K562 treated with DMSO at 1 percent for 48 hours (cell line): Measurements from ENCODE around the gene DRAXIN. TPM values are rescaled to one million over a fixed set of nuclear protein-coding genes. Genes with fewer than 3 reads are reported as not detected.

Experiments
- total RNA-seq: library from RNA; unstranded; fragments of 300-600 nt; gene quantifications from 2 replicates; pipeline ENCODE4 v1.2.3, GENCODE V29; 2022; ENCODE audit warnings: low replicate concordance; ENCODE audit errors: extremely low read depth

Gene DRAXIN, protein sequence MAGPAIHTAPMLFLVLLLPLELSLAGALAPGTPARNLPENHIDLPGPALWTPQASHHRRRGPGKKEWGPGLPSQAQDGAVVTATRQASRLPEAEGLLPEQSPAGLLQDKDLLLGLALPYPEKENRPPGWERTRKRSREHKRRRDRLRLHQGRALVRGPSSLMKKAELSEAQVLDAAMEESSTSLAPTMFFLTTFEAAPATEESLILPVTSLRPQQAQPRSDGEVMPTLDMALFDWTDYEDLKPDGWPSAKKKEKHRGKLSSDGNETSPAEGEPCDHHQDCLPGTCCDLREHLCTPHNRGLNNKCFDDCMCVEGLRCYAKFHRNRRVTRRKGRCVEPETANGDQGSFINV
- not detected in 2 replicates for total RNA-seq

DNA sequence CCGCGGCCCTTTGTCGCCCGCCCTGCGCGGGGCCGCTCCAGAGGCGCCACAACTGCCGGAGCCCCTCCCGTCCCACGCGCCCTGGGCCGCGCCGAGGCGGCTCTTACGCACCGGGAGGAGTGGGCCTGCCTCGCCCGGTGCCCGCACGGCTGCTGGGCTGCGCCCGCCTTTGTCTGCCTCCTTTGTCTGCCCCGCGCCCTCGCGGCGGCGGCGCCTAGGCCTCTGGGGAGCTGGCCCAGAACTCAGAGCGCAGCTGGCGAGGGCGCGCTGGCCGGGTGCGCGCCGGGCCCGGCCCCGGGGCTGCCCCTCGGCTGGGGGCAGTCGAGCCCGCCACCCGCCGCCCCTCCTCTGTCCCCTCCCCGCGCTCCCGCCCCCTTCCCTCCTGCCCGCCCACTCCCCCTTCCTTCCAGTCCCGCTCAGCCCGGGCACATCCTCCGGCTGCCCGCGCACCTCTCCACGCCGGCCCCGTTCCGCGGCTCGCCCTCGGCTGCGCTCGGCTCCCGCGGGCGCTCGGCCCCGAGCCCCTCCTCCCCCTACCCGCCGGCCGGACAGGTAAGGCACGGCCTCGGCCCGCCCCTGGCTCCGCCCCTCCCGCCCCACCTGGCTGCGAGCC, at the start of gene DRAXIN:
TSS of gene DRAXIN (plus strand) at position 409 of the 613 bp plus-strand sequence. CDS start 14,549 bp downstream, outside the sequence.

DNA sequence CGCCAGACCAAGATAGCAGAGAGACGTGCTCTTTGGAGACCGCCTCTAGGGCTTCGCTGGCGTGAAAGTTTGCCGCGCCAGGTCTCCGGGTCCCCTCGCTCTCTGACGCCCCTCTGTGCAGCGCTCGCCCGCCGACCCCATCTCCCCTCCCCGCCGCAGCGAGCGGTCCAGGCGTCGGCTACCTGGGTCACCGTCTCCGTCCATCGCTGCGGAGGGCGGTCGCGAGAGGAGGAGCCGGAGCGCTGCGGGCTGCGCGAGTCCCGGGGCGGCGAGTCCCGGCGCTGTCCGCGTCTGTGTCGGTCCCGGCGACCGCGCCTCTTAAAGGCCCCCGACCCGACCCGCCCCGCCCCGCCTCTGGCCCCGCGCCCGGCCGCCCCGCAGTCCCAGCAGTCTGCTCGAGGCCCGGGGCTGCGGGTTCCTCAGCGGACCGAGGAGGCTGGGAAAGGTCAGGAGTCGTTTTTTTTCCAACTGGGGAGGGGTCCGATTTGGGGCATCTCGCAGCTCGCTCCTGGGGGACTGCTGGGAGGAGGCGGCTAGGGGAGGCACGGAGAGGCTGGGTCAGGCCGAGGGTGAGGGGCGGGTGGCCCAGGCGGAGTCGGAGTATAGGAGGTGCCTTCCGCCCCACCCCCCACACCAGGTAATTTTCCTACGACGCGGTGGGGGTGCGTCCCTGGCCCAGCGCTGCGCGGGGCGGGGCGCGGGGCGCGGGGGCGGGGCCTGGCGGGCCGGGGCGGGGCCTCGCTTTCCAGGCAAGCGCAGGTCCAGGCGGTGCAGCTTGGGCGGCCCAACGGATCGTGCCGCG, 37.2 kb upstream of the DRAXIN start, which contains the start of the genes FBXO2 and FBXO44:
TSS of gene FBXO2 (minus strand) at position 293 of the 802 bp plus-strand sequence. CDS start at position 204, 89 bp downstream.
TSS of gene FBXO44 (plus strand) at position 741 of the 802 bp plus-strand sequence. CDS start 959 bp downstream, outside the sequence.

DNA sequence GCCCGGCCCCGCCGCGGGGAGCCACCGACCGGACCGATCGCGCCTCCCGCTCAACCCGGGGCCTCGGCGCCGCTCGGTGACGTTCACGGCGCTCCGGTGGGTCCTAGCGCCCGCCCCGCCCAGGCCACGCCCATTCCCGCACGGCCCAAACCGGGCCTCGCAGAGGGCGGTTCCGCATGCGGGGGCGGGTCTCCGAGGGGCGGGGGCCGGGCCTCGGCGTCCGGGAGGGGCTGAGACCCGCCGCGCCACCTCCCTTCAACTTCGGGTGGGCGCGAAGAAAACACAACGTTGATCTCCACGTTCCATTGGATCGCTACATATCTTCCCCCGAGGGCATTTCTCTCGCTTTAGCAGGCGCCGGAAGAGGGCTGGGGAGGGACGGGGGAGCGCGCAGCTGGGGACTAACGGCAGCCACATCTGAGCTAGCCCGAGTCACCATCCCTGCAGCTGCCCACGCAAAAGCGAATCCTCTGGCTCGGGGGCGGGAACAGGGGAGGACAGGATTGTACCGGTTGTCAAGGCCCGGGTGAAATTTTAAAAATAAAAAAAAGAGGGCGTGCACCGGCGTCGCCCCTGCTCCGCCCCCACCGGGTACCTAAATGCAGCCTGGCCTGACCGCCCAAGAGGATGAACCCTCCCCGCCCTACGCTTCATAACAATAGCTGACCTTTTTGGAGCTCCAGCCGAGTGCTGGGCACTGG, 10.3 kb upstream of the DRAXIN start, which contains the start of gene MAD2L2:
TSS of gene MAD2L2 (minus strand) at position 78 of the 701 bp plus-strand sequence. CDS start 547 bp downstream, outside the sequence.

DNA sequence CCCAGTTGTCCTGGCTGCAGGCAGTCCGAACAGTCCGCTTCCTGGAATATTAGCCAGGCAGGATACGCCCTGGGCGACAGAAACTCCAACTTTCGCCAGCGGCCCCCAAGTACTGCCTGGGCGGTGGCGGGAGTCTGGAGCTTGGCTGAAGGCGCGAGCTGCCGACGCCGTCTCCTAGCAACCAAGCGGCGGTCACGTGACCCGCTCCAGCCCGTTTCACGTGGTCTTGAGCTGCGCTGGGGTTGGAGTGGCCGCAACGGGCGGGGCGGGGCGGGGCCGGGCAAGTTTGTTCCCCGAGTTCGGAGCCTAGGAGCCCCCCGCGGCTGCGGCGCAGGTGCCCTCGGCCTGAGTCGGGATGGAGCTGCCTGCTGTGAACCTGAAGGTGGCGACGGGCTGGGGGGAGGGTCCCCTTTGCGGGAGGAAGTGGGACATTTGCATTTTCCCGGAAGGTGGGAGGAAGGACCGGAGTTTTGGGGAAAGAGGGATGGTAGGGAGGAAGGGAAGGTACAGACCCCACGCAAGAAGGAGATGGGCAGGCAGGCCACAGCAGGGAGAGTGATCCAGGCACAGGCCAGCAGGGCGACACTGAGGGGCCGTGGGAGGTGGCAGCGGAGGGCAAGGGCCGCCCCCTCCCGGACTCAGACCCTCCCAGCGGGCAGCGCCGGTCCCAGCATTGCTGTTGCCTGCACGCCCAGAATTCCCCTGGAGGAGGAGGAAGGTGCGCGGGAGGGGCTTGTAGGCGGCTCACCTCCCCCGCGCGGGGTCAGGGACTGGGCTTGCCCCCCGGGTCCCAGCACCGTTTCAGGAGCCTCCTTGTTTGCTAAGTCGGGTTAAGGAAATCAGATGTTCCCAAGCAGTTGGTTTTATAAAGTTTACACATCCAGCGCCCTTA, 44.6 kb downstream of the DRAXIN start, which contains the start of gene AGTRAP:
TSS of gene AGTRAP (plus strand) at position 283 of the 892 bp plus-strand sequence. CDS start at position 356, 73 bp downstream.

DNA sequence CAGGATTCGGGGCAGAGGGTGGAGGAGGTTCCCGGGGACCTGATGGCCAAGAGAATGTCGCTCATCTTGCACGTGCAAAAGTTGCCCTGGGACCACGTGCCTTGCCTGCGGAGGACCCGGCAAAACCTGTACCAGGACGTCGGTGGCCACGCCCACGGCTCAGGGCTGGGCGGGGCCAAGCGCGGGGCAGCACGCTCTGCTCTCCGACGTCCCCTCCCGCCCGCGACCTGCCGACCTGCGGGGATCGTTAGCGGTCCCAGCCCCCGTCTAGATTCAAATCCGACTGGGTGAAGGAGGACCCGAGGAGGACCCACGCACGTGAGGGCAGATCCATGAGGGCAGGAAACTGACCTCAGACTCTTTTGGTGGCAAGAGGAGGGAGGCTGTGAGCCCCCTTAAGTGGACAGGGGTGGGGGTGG, 70.5 kb downstream of the DRAXIN start, which contains the start of gene C1orf167:
TSS of gene C1orf167 (plus strand) at position 206 of the 419 bp plus-strand sequence. CDS start 2,208 bp downstream, outside the sequence.

Other genes with a start within 250 kb of the DRAXIN start
- gene DISP3, start 212.6 kb upstream of the DRAXIN start, total RNA-seq: not detected in 2 replicates
- gene FBXO2, start 37.3 kb upstream of the DRAXIN start, total RNA-seq: not detected in 2 replicates
- gene FBXO44, start 36.8 kb upstream of the DRAXIN start, total RNA-seq: not detected in 2 replicates
- gene FBXO6, start 27.5 kb upstream of the DRAXIN start, total RNA-seq: not detected in 2 replicates
- not detected in 2 replicates for gene MAD2L2, start 10.6 kb upstream of the DRAXIN start, total RNA-seq
- not detected in 2 replicates for gene AGTRAP, start 44.4 kb downstream of the DRAXIN start, total RNA-seq
- not detected in 2 replicates for gene C1orf167, start 70.5 kb downstream of the DRAXIN start, total RNA-seq
- 205 and 232 TPM in 2 replicates for gene MTHFR, start 114.3 kb downstream of the DRAXIN start, total RNA-seq
- not detected in 2 replicates for gene CLCN6, start 114.5 kb downstream of the DRAXIN start, total RNA-seq
- not detected in 2 replicates for gene NPPA, start 156.1 kb downstream of the DRAXIN start, total RNA-seq
- gene NPPB, start 167.2 kb downstream of the DRAXIN start, total RNA-seq: not detected in 2 replicates
- not detected in 2 replicates for gene KIAA2013, start 234.7 kb downstream of the DRAXIN start, total RNA-seq
- gene PLOD1, start 243.0 kb downstream of the DRAXIN start, total RNA-seq: not detected in 2 replicates